HG02885 (cell line): Measurements from ENCODE around the gene NIPSNAP3A.
"Not testable (repeated sequence)": the region's sequence is repeated elsewhere in the genome, so short reads cannot be mapped to it uniquely, and the experiment has no call there.

ENCODE experiments used
- ATAC-seq: cut with Tn5 transposase; IDR thresholded peaks from one replicate; pipeline ENCODE4 v1.9.1; 2021; ENCODE audit warnings: mild to moderate bottlenecking; ENCODE audit not compliant: unreplicated experiment, poor library complexity

NIPSNAP3A gene

GRCh38 chr9:104747565-104748358, at the start of gene NIPSNAP3A:
TSS of gene NIPSNAP3A (plus strand) at chr9:104747683. CDS start at chr9:104747793, 110 bp downstream.
- ATAC-seq = peak; percentile 85

- no peak for ATAC-seq
Measured at GRCh38 chr9:104700306-104700705, 47.2 kb upstream of the NIPSNAP3A start.

- ATAC-seq = not testable (repeated sequence)
Measured at GRCh38 chr9:104708737-104709136, 38.7 kb upstream of the NIPSNAP3A start.

GRCh38 chr9:104711604-104712003, 35.9 kb upstream of the NIPSNAP3A start:
- no peak for ATAC-seq

- no peak for ATAC-seq
Measured at GRCh38 chr9:104725014-104725413, 22.5 kb upstream of the NIPSNAP3A start.

GRCh38 chr9:104738452-104738851, 9.0 kb upstream of the NIPSNAP3A start:
- ATAC-seq = no peak

- ATAC-seq = no peak
Measured at GRCh38 chr9:104740621-104741020, 6.9 kb upstream of the NIPSNAP3A start.

- peak; percentile 42 for ATAC-seq
Measured at GRCh38 chr9:104743376-104743985, 4.0 kb upstream of the NIPSNAP3A start.

GRCh38 chr9:104745852-104746251, 1.6 kb upstream of the NIPSNAP3A start:
- ATAC-seq = no peak

GRCh38 chr9:104746285-104746684, 1.2 kb upstream of the NIPSNAP3A start:
- no peak for ATAC-seq

GRCh38 chr9:104746798-104747197, 685 bp upstream of the NIPSNAP3A start:
- ATAC-seq = no peak

- no peak for ATAC-seq
Measured at GRCh38 chr9:104747245-104747564, 278 bp upstream of the NIPSNAP3A start.

- ATAC-seq = peak; percentile 1
Measured at GRCh38 chr9:104748359-104749031, 1.0 kb downstream of the NIPSNAP3A start.

- ATAC-seq = peak; percentile 31
Measured at GRCh38 chr9:104750185-104750767, 2.8 kb downstream of the NIPSNAP3A start.

- ATAC-seq = peak; percentile 34
Measured at GRCh38 chr9:104758974-104759373, 11.5 kb downstream of the NIPSNAP3A start.

- no peak for ATAC-seq
Measured at GRCh38 chr9:104765138-104765537, 17.7 kb downstream of the NIPSNAP3A start.

- no peak for ATAC-seq
Measured at GRCh38 chr9:104766025-104766424, 18.5 kb downstream of the NIPSNAP3A start.

GRCh38 chr9:104767507-104767906, 20.0 kb downstream of the NIPSNAP3A start:
- no peak for ATAC-seq

- not testable (repeated sequence) for ATAC-seq
Measured at GRCh38 chr9:104769029-104769428, 21.5 kb downstream of the NIPSNAP3A start.

- peak; percentile 40 for ATAC-seq
Measured at GRCh38 chr9:104769655-104770054, 22.2 kb downstream of the NIPSNAP3A start.
